Pons (tissue), 1 donor: ENCODE data around the gene SCFD2.

Experiments
- DNase-seq: peaks from one replicate; pipeline ENCODE4 v3.0.0-alpha.2; 2016; ENCODE audit warnings: low spot score

The SCFD2 gene

GRCh38 chr4:52954560-52955170 is 411.2 kb downstream of the SCFD2 start:
- no peak for DNase-seq

- DNase-seq: no peak
Measured at GRCh38 chr4:52952540-52952939, 413.3 kb downstream of the SCFD2 start.

- no peak for DNase-seq
Measured at GRCh38 chr4:52951016-52951415, 414.8 kb downstream of the SCFD2 start.

GRCh38 chr4:52950226-52950625 is 415.6 kb downstream of the SCFD2 start:
- no peak for DNase-seq

GRCh38 chr4:52949336-52949735 is 416.5 kb downstream of the SCFD2 start:
- DNase-seq: no peak

- DNase-seq: no peak
Measured at GRCh38 chr4:52948057-52948423, 417.8 kb downstream of the SCFD2 start.

- DNase-seq: no peak
Measured at GRCh38 chr4:52947401-52948056, 418.3 kb downstream of the SCFD2 start.

- no peak for DNase-seq
Measured at GRCh38 chr4:52946855-52947254, 419.0 kb downstream of the SCFD2 start.

GRCh38 chr4:52945982-52946381 is 419.9 kb downstream of the SCFD2 start:
- DNase-seq: no peak

GRCh38 chr4:52945326-52945898 is 420.4 kb downstream of the SCFD2 start:
- no peak for DNase-seq

- DNase-seq: no peak
Measured at GRCh38 chr4:52943677-52944076, 422.2 kb downstream of the SCFD2 start.

GRCh38 chr4:52942936-52943335 is 422.9 kb downstream of the SCFD2 start:
- DNase-seq: no peak

- DNase-seq: no peak
Measured at GRCh38 chr4:52941450-52941849, 424.4 kb downstream of the SCFD2 start.

- DNase-seq: peak; percentile 17
Measured at GRCh38 chr4:52939739-52940138, 426.1 kb downstream of the SCFD2 start.

GRCh38 chr4:52939325-52939724 is 426.5 kb downstream of the SCFD2 start:
- DNase-seq: no peak

GRCh38 chr4:52937829-52938228 is 428.0 kb downstream of the SCFD2 start:
- DNase-seq: no peak

- DNase-seq: no peak
Measured at GRCh38 chr4:52936729-52937128, 429.1 kb downstream of the SCFD2 start.

GRCh38 chr4:52935317-52935716 is 430.5 kb downstream of the SCFD2 start:
- DNase-seq: no peak

- no peak for DNase-seq
Measured at GRCh38 chr4:52933738-52934137, 432.1 kb downstream of the SCFD2 start.

- no peak for DNase-seq
Measured at GRCh38 chr4:52932591-52933470, 433.0 kb downstream of the SCFD2 start.

GRCh38 chr4:52931243-52931642 is 434.6 kb downstream of the SCFD2 start:
- DNase-seq: no peak

- DNase-seq: no peak
Measured at GRCh38 chr4:52926196-52926974, 439.5 kb downstream of the SCFD2 start.
